Neutrophil (primary cell): ENCODE data around the gene ST6GALNAC4.

Experiments used
- H3K27ac ChIP-seq: fragments of 200-600 bp; sonication (generic); 2 replicates; pipeline ENCODE4 v1.5.1; 2016; ENCODE audit warnings: mild to moderate bottlenecking, moderate library complexity
- H3K27me3 ChIP-seq: fragments of 200-600 bp; sonication (generic); 2 replicates; pipeline ENCODE4 v1.6.0; 2016; ENCODE audit warnings: mild to moderate bottlenecking
- H3K36me3 ChIP-seq: fragments of 200-600 bp; sonication (generic); 2 replicates; pipeline ENCODE4 v1.5.1; 2017
- H3K4me1 ChIP-seq, 2 experiments: fragments of 200-600 bp in 1 of 2; sonication (generic) in 1 of 2; 1 replicate in 1 of 2; 2 replicates in 1 of 2; pipeline versions ENCODE4 v1.5.1 to v1.6.1; 2013 to 2016; ENCODE audit warnings: low read depth in 1 of 2, low read length in 1 of 2, mild to moderate bottlenecking in 1 of 2, moderate library complexity in 1 of 2; ENCODE audit not compliant: control insufficient read depth in 1 of 2, insufficient read depth in 1 of 2
- H3K4me3 ChIP-seq, 2 experiments: fragments of 200-600 bp in 1 of 2; sonication (generic) in 1 of 2; 1 replicate in 1 of 2; 2 replicates in 1 of 2; pipeline ENCODE4 v1.5.1; 2013 to 2016; ENCODE audit warnings: low read depth in 1 of 2, low read length in 1 of 2, mild to moderate bottlenecking in 1 of 2, moderate library complexity in 1 of 2
- H3K9me3 ChIP-seq: fragments of 200-600 bp; sonication (generic); 2 replicates; pipeline ENCODE4 v1.5.1; 2016
- CTCF ChIP-seq: fragments of 200-600 bp; sonication (generic); IDR thresholded peaks from 2 replicates; pipeline ENCODE4 v1.5.1; 2016; ENCODE audit warnings: antibody characterized with exemption

ST6GALNAC4 gene

DNA sequence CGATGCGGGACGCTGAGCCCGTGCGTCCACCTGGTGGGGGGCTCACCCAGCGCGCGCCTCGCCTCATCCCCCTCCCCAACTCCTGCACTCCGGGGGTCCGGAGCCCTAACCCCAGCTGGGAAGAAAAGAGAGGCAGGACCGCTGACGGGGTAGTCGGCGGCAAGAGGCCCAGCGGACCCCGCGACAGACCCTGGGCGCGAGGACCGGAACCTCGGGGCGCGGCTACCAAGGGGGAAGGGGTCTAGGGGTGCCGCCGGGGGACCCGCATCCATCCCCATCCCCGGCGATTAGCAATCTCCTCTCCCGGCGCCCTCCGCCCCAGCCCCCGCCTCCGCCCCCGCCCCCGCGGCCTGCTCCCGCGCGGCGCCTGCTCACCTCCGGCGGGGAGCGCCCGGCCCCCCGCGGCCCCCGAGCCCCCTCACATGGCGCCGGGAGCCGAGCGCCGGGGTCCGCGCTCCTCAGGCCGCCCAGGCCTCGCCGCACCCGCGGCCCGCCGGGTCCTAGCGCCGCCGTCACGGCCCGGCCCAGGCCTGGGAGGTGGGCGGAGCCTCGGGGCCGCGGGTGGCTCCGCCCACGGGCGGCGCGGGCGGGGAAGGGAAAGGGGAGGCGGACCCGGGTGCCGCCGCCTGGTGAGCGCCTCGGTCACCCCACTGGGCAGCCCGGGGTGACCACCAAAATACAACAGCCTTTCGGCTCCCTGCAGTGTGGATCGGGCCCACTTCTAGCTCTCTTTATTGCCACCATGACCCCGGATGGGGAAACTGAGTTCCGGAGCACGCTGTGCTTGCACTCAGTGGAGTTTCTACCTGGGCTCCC, 17.5 kb downstream of the ST6GALNAC4 start, which contains the start of gene ST6GALNAC6:
ST6GALNAC6 (minus strand) TSS at position 476 of the 816 bp plus-strand sequence. CDS start 1,622 bp downstream, outside the sequence.
- Histone ChIP-seq H3K9me3 (no peaks in the 10 kb centered on the region), H3K27me3 (peaks cover 16% of the 10 kb centered on the region), H3K36me3 (no peaks in the 10 kb centered on the region), H3K4me3 (peak within 1 kb of the TSS; percentile 53 to 64), H3K27ac (no peak within 1 kb of the TSS), H3K4me1 (peaks cover 28 to 29% of the 10 kb centered on the region in 2 experiments)
- no peak for TF ChIP-seq CTCF

DNA sequence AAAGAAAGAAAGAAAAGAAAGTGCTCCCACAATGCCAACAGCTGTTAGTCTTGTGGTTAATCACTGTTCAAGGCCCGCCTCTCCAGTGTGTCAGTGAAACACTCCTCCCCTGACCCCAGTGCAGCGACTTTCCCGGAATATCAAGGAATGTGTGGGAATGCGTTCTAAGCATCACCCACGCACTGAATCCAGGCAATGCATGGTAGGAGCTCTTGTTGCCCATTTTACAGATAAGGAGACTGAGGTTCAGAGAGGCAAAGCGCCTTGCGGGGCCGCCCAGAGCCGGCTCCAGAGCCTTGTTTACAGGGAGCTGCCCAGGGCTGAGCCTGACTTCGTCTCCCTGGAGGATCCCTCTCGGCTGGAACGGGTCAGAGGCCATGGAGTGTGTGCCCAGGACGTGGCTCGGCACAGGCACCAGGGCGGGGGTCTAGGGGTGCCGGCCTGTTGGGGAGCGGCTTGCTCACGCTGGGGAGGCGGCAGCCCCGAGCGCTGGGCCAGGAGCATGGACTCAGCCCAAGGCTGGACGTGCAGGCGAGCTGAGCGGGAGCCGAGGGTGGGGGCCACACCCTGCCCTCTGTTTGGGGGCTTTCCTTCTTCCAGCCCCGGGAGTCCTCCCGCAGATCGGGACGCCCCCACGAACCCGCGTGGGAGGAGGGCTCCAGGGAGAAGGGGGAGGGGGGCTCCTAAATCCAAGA, 18.3 kb downstream of the ST6GALNAC4 start:
- Histone ChIP-seq H3K9me3 (no peaks in the 10 kb centered on the region), H3K4me3 (peak overlapping the region; percentile 53 to 62), H3K4me1 (peaks cover 20 to 22% of the 10 kb centered on the region in 2 experiments), H3K27ac (no peak overlapping the region), H3K36me3 (no peaks in the 10 kb centered on the region), H3K27me3 (peaks cover 16% of the 10 kb centered on the region)
- TF ChIP-seq CTCF = no peak

DNA sequence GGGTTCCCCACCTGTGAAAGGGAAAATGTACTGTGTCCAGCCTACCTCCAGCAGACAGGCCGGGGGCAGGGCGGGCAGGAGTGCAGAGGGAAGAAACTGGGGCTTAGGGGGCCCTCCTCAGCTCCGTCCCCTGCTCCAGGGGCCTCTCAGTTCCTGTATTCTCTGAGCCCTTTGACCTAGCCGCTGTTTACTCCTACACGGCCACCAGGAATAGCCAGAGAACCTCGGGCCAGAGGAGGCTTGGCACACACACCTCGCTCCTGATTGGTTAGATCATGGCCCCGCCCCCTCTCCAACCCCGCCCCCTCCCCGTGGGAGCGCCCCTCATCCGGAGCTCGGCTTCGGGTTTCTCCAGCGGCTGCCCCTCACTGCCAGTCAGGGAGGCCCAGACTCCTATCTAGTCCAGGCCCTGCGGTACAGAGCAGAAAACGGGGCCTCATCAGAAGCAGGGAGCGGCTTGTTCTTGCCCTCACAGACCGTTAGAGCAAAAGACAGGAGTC, 19.6 kb downstream of the ST6GALNAC4 start:
- Histone ChIP-seq H3K4me3 (no peak overlapping the region), H3K9me3 (no peaks in the 10 kb centered on the region), H3K27me3 (peaks cover 16% of the 10 kb centered on the region), H3K27ac (no peak overlapping the region), H3K4me1 (peaks cover 16% of the 10 kb centered on the region in 2 experiments), H3K36me3 (no peaks in the 10 kb centered on the region)
- no peak for TF ChIP-seq CTCF

DNA sequence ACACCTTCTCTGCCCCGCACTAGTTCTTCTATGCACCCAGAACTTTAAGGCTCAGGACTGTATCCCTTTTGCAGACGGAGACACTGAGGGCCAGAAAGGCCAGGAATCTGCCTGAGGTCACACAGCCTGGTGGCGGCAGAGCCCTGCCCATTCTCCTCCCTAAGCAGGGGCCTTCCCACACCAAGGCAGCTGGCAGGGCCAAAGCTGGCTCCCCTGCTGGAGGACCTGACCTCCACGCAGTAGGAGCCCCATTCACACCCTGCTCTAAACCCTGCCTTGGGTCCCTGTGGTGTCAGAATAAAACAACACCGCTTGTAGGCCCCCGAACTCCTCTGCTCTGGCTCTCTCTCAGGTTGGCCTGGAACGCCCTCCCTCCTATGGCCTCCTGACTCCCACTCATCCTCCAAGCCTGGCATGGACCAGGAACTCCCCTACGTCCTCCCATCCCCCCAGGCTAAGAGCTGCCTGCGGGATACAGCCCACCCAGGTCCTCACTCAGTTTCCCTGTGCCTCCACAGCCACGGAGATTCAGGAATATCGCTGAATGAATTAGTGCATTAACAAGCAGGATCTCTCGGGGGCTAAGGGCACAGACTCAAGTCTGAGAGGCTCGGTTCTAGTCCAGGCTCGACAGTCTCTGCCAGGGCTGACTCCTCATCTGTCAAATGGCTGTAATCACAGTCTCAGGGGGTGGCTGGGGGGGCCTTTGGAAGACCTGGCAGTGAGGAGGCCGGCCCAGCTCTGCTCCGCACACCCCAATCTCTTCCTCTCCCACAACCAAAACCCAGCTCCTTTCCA, 20.2 kb downstream of the ST6GALNAC4 start:
- no peaks in the 10 kb centered on the region for H3K36me3 ChIP-seq
- no peaks in the 10 kb centered on the region for H3K9me3 ChIP-seq
- no peak overlapping the region for H3K27ac ChIP-seq
- peaks cover 16% of the 10 kb centered on the region for H3K27me3 ChIP-seq
- TF ChIP-seq CTCF = no peak
- no peak overlapping the region for H3K4me3 ChIP-seq
- peaks cover 16% of the 10 kb centered on the region in 2 experiments for H3K4me1 ChIP-seq

DNA sequence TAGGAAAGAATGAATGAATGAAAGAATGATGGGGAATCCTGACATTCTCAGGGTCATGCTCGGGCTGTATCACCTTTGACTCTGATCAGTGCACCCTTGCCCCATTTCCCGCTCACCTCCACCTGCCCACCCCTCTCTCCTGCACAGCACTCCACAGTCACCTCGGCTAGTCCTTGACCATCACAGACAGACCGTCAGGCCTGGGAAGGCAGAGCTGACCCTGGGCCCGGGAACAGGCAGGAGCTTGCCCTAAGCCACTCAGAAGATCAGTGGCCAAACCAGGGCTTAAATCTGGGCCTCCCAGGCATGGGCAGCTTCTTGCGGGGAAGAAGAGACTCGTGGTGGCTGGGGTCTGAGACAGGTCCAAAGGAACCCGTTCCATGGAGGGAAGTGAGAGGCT, 21.0 kb downstream of the ST6GALNAC4 start:
- peaks cover 16% of the 10 kb centered on the region in 2 experiments for H3K4me1 ChIP-seq
- no peak for TF ChIP-seq CTCF
- no peak overlapping the region for H3K27ac ChIP-seq
- no peaks in the 10 kb centered on the region for H3K36me3 ChIP-seq
- H3K9me3 ChIP-seq = no peaks in the 10 kb centered on the region
- peaks cover 16% of the 10 kb centered on the region for H3K27me3 ChIP-seq
- H3K4me3 ChIP-seq = no peak overlapping the region
